Liver (tissue), 9 donors: Measurements from ENCODE around the gene CYP2R1. TPM values are rescaled to one million over a fixed set of nuclear protein-coding genes. Genes with fewer than 3 reads are reported as not detected.
A peak's percentile ranks its signal among the peaks of the same experiment; 100 is the strongest.

Experiments used
- DNase-seq: peaks from one replicate; pipeline ENCODE4 v3.0.0-alpha.2; 2017; ENCODE audit warnings: low spot score
- H3K27ac ChIP-seq, 2 donors: one replicate each; pipeline ENCODE4 v1.7.0; 2013; ENCODE audit warnings: inconsistent platforms in 2 of 2, low read length in 2 of 2, control low read depth in 1 of 2, low read depth in 1 of 2, mild to moderate bottlenecking in 1 of 2
- H3K27me3 ChIP-seq, 4 donors: one replicate each; pipeline versions ENCODE4 v1.6.1 to v1.7.0; 2013; ENCODE audit warnings: low read length in 3 of 4, inconsistent platforms in 1 of 4, mild to moderate bottlenecking in 1 of 4, moderate library complexity in 1 of 4; ENCODE audit not compliant: control insufficient read depth in 4 of 4, insufficient read depth in 4 of 4
- H3K36me3 ChIP-seq, 4 donors: one replicate each; pipeline versions ENCODE4 v1.6.1 to v1.7.0; 2013; ENCODE audit warnings: low read length in 3 of 4, mild to moderate bottlenecking in 3 of 4, low read depth in 1 of 4, moderate library complexity in 1 of 4; ENCODE audit not compliant: control insufficient read depth in 4 of 4, insufficient read depth in 3 of 4
- H3K4me1 ChIP-seq, 4 donors: one replicate each; pipeline versions ENCODE4 v1.6.1 to v1.7.0; 2013; ENCODE audit warnings: low read length in 3 of 4, mild to moderate bottlenecking in 3 of 4, moderate library complexity in 1 of 4; ENCODE audit not compliant: control insufficient read depth in 4 of 4, insufficient read depth in 4 of 4
- H3K4me3 ChIP-seq, 3 donors: one replicate each; pipeline versions ENCODE4 v1.6.1 to v1.7.0; 2013; ENCODE audit warnings: low read length in 3 of 3, control low read depth in 1 of 3, low read depth in 1 of 3, mild to moderate bottlenecking in 1 of 3
- H3K9ac ChIP-seq, 2 donors: one replicate each; pipeline ENCODE4 v1.7.0; 2013; ENCODE audit warnings: low read length in 2 of 2, mild to moderate bottlenecking in 2 of 2, moderate library complexity in 2 of 2, control low read depth in 1 of 2, low read depth in 1 of 2
- H3K9me3 ChIP-seq, 4 donors: one replicate each; pipeline versions ENCODE4 v1.6.1 to v1.7.0; 2013; ENCODE audit warnings: low read length in 3 of 4; ENCODE audit not compliant: control insufficient read depth in 4 of 4
- ATF3 ChIP-seq: IDR thresholded peaks from 2 replicates; pipeline ENCODE4 v1.6.1; 2016; ENCODE audit warnings: antibody characterized with exemption
- CTCF ChIP-seq: fragments of 150-350 bp; IDR thresholded peaks from 2 replicates; pipeline ENCODE4 v1.5.1; 2017; ENCODE audit warnings: improper control_type of control experiment, low read depth, low read length; ENCODE audit not compliant: missing input control
- EGR1 ChIP-seq, 2 donors: IDR thresholded peaks; 2 replicates each; pipeline ENCODE4 v1.6.1; 2016 to 2018; ENCODE audit warnings: antibody characterized with exemption in 2 of 2, low read depth in 2 of 2
- FOXA1 ChIP-seq: IDR thresholded peaks from 2 replicates; pipeline ENCODE4 v1.6.1; 2016; ENCODE audit warnings: antibody characterized with exemption
- FOXA2 ChIP-seq: IDR thresholded peaks from 2 replicates; pipeline ENCODE4 v1.6.1; 2016; ENCODE audit warnings: antibody characterized with exemption
- GABPA ChIP-seq, 2 donors: IDR thresholded peaks in 1 of 2; conservative IDR thresholded peaks in 1 of 2; 2 replicates each; pipeline ENCODE4 v1.6.1; 2016; ENCODE audit warnings: antibody characterized with exemption in 2 of 2, mild to moderate bottlenecking in 1 of 2, moderate library complexity in 1 of 2
- HNF4A ChIP-seq, 2 donors: conservative IDR thresholded peaks; 2 replicates each; pipeline ENCODE4 v1.6.1; 2016; ENCODE audit warnings: antibody characterized with exemption in 2 of 2, mild to moderate bottlenecking in 2 of 2
- HNF4G ChIP-seq: IDR thresholded peaks from 2 replicates; pipeline ENCODE4 v1.6.1; 2016; ENCODE audit warnings: antibody characterized with exemption
- JUND ChIP-seq, 2 donors: IDR thresholded peaks; 2 replicates each; pipeline ENCODE4 v1.6.1; 2016; ENCODE audit warnings: antibody characterized with exemption in 2 of 2
- MAX ChIP-seq: IDR thresholded peaks from 2 replicates; pipeline ENCODE4 v1.6.1; 2016; ENCODE audit warnings: antibody characterized with exemption
- NR2F2 ChIP-seq: IDR thresholded peaks from 2 replicates; pipeline ENCODE4 v1.6.1; 2016; ENCODE audit warnings: antibody characterized with exemption
- RAD21 ChIP-seq, 2 donors: IDR thresholded peaks; 2 replicates each; pipeline ENCODE4 v1.6.1; 2016; ENCODE audit warnings: antibody characterized with exemption in 2 of 2, mild to moderate bottlenecking in 2 of 2
- REST ChIP-seq: IDR thresholded peaks from 2 replicates; pipeline ENCODE4 v1.6.1; 2016; ENCODE audit warnings: antibody characterized with exemption, mild to moderate bottlenecking
- RXRA ChIP-seq, 2 donors: IDR thresholded peaks; 2 replicates each; pipeline ENCODE4 v1.6.1; 2017 to 2018; ENCODE audit warnings: antibody characterized with exemption in 2 of 2, mild to moderate bottlenecking in 1 of 2
- SP1 ChIP-seq: IDR thresholded peaks from 2 replicates; pipeline ENCODE4 v1.6.1; 2018; ENCODE audit warnings: antibody characterized with exemption, mild to moderate bottlenecking
- TAF1 ChIP-seq: conservative IDR thresholded peaks from 2 replicates; pipeline ENCODE4 v1.6.1; 2016; ENCODE audit warnings: antibody characterized with exemption, mild to moderate bottlenecking
- YY1 ChIP-seq: IDR thresholded peaks from 2 replicates; pipeline ENCODE4 v1.6.1; 2016; ENCODE audit warnings: antibody characterized with exemption, mild to moderate bottlenecking
- ZBTB33 ChIP-seq: IDR thresholded peaks from 2 replicates; pipeline ENCODE4 v1.6.1; 2016; ENCODE audit warnings: antibody characterized with exemption
- WGBS: extraction: QIAGEN DNeasy Blood & Tissue Kit; methylation state at CpG from one replicate; pipeline ENCODE4 v1.1.7; 2013; 5-methylcytosine and 5-hydroxymethylcytosine counted together
- polyA plus RNA-seq, 2 donors: library from polyadenylated mRNA; stranded (reverse) in 1 of 2; unstranded in 1 of 2; fragments of 200-250 nt in 1 of 2; fragments of >200 nt in 1 of 2; fragmentation: Nextera tagmentation in 1 of 2; extraction: Ambion mirVana in 1 of 2; gene quantifications; one replicate each; pipeline versions ENCODE4 v1.2.1 to v1.2.3, GENCODE V29; 2013 to 2015
- total RNA-seq, 2 donors: library from RNA; depleted of rRNA; stranded (reverse); fragments of >200 nt; gene quantifications; one replicate each; pipeline ENCODE4 v1.2.3, GENCODE V29; 2014
- donor health status: healthy.
- donor health status: healthy.
- donor health status: healthy.
- donor health status: healthy.
- donor health status: healthy.

Gene CYP2R1
- total and polyA plus RNA-seq, 4 donors: 3.2 to 8.2 (median 6.7) TPM

GRCh38 chr11:14904745-14905103 lies 12.7 kb upstream of the CYP2R1 start:
- H3K4me3 ChIP-seq: peak overlapping the region; percentile 68 to 90 (median 88)
- WGBS: 3% methylated on average over 26 of the region's 26 CpGs
- H3K9me3 ChIP-seq: no peaks in the 10 kb centered on the region
- H3K4me1 ChIP-seq: peaks cover 2 to 29% (median 4%) of the 10 kb centered on the region in 4 donors
- H3K9ac ChIP-seq: peak overlapping the region in 1 of 2 donors; percentile 56
- no peaks in the 10 kb centered on the region for H3K36me3 ChIP-seq
- no peaks in the 10 kb centered on the region for H3K27me3 ChIP-seq
- peak; percentile 90 for DNase-seq
- TF ChIP-seq ZBTB33: no peak
- no peak for TF ChIP-seq JUND (IDR thresholded peaks at IDR 0.05)
- TF ChIP-seq SP1: no peak
- peak; percentile 10 for TF ChIP-seq TAF1
- no peak for TF ChIP-seq EGR1 (IDR thresholded peaks at IDR 0.05; ENCODE audit: low read depth in 2 of 2)
- TF ChIP-seq NR2F2: no peak
- TF ChIP-seq CTCF: peak; percentile 85
- TF ChIP-seq REST: no peak
- TF ChIP-seq FOXA1: no peak
- no peak for TF ChIP-seq ATF3
- peak; percentile 7 for TF ChIP-seq YY1
- TF ChIP-seq HNF4G: peak; percentile 56
- peak; percentile 64 to 85 for TF ChIP-seq HNF4A (conservative IDR thresholded peaks at IDR 0.05)
- TF ChIP-seq FOXA2: no peak
- TF ChIP-seq RXRA (IDR thresholded peaks at IDR 0.05): peak in 1 of 2 donors; percentile 3
- no peak for TF ChIP-seq GABPA (IDR thresholded peaks at IDR 0.05 in 1 of 2, conservative IDR thresholded peaks at IDR 0.05 in 1 of 2)
- TF ChIP-seq MAX: no peak
- peak; percentile 76 to 83 for TF ChIP-seq RAD21 (IDR thresholded peaks at IDR 0.05)
- H3K27ac ChIP-seq: peak overlapping the region; percentile 29 to 62
